BLaER1 treated with 17β-estradiol and CSF1 and Interleukin-3, amounts not matched to agents 10 nM and 100 nM (cell line): ENCODE measurements around the gene CLEC4F.
A peak's percentile ranks its signal among the peaks of the same experiment; 100 is the strongest.

ENCODE experiments used
- H3K27ac ChIP-seq, 11 experiments: shearing (Covaris generic); formaldehyde crosslinking; 2 replicates each; pipeline ENCODE4 v1.8.1; 2022
- H3K27me3 ChIP-seq, 11 experiments: shearing (Covaris generic); formaldehyde crosslinking; 2 replicates each; pipeline ENCODE4 v1.8.1; 2022
- H3K36me3 ChIP-seq, 11 experiments: shearing (Covaris generic); formaldehyde crosslinking; 2 replicates each; pipeline ENCODE4 v1.8.1; 2022
- H3K4me1 ChIP-seq, 10 experiments: shearing (Covaris generic); formaldehyde crosslinking; 2 replicates each; pipeline ENCODE4 v1.8.1; 2022
- H3K4me2 ChIP-seq, 11 experiments: shearing (Covaris generic); formaldehyde crosslinking; 2 replicates each; pipeline ENCODE4 v1.8.1; 2022
- H3K4me3 ChIP-seq, 10 experiments: shearing (Covaris generic); formaldehyde crosslinking; 2 replicates each; pipeline ENCODE4 v1.8.1; 2022
- H3K9ac ChIP-seq, 11 experiments: shearing (Covaris generic); formaldehyde crosslinking; 2 replicates each; pipeline ENCODE4 v1.8.1; 2022
- H3K9me3 ChIP-seq, 11 experiments: shearing (Covaris generic); formaldehyde crosslinking; replicated peaks in 1 of 11; 2 replicates each; pipeline ENCODE4 v1.8.1; 2022
- H4K20me1 ChIP-seq, 11 experiments: shearing (Covaris generic); formaldehyde crosslinking; 2 replicates each; pipeline ENCODE4 v1.8.1; 2022
- Cebpa-rat ChIP-seq, 11 experiments: shearing (Covaris generic); IDR thresholded peaks; 2 replicates each; pipeline ENCODE4 v1.8.1; 2022

The CLEC4F gene

DNA sequence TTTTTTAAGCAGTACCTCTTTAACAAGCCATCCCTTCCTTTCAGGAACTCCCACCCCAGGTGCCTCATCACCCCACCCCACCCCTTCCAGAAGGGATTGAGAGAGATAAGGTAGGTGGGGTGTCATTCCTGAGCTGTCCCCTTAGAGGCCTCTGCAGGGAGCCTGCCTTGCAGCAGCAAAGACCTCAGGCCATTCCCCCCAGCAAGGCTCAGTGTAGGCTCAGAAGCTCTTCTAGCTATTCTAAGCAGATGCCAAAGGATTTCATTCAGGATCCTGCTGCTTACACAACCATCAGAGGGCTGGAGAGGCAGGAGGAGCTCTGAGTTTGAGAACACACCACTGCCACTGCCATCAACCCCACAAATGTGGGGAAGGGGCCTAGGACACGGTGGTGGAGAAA is 24.1 kb downstream of the CLEC4F start:
- Histone ChIP-seq H3K9ac (no peak overlapping the region), H3K36me3 (no peaks in the 10 kb centered on the region), H3K27ac (peak overlapping the region in 1 of 11 experiments; percentile 14; a peak in 1 of 22 replicates), H3K4me1 (peaks cover 0 to 68% (median 33%) of the 10 kb centered on the region in 10 experiments; a peak in 14 of 20 replicates), H4K20me1 (no peaks in the 10 kb centered on the region), H3K4me2 (peak overlapping the region in 3 of 11 experiments; percentile 3 to 81 (median 80); a peak in 3 of 22 replicates), H3K4me3 (no peak overlapping the region), H3K9me3 (peaks cover 13 to 36% (median 22%) of the 10 kb centered on the region in 11 experiments), H3K27me3 (no peaks in the 10 kb centered on the region)
- TF ChIP-seq Cebpa-rat (IDR thresholded peaks at IDR 0.05): no peak

GRCh38 chr2:70795164-70795995 is 25.0 kb downstream of the CLEC4F start:
- Histone ChIP-seq H3K27me3 (peaks cover 0 to 4% (median under 1%) of the 10 kb centered on the region in 11 experiments; a peak in 10 of 22 replicates), H3K9me3 (peaks cover 13 to 28% (median 19%) of the 10 kb centered on the region in 11 experiments), H3K9ac (no peak overlapping the region), H3K27ac (peak overlapping the region in 2 of 11 experiments; percentile 24 to 36; a peak in 3 of 22 replicates), H3K4me2 (peak overlapping the region in 5 of 11 experiments; percentile 4 to 86 (median 80); a peak in 7 of 22 replicates), H3K36me3 (no peaks in the 10 kb centered on the region), H3K4me1 (peaks cover 0 to 70% (median 33%) of the 10 kb centered on the region in 10 experiments; a peak in 14 of 20 replicates), H4K20me1 (no peaks in the 10 kb centered on the region), H3K4me3 (no peak overlapping the region)
- no peak for TF ChIP-seq Cebpa-rat (IDR thresholded peaks at IDR 0.05)

GRCh38 chr2:70793450-70793849 is 26.9 kb downstream of the CLEC4F start:
- TF ChIP-seq Cebpa-rat (IDR thresholded peaks at IDR 0.05): peak in 8 of 11 experiments; percentile 22 to 88 (median 62); a peak in 12 of 22 replicates
- peak overlapping the region in 7 of 11 experiments; percentile 53 to 88 (median 81); a peak in 14 of 22 replicates for H3K27ac ChIP-seq
- H3K27me3 ChIP-seq: peaks cover 0 to 12% (median 7%) of the 10 kb centered on the region in 11 experiments; a peak in 16 of 22 replicates
- H4K20me1 ChIP-seq: no peaks in the 10 kb centered on the region
- H3K4me2 ChIP-seq: peak overlapping the region in 8 of 11 experiments; percentile 2 to 86 (median 76); a peak in 14 of 22 replicates
- peaks cover 0 to 9% (median 0%) of the 10 kb centered on the region in 11 experiments; a peak in 4 of 22 replicates for H3K9me3 ChIP-seq
- H3K4me3 ChIP-seq: no peak overlapping the region; a peak in 1 of 20 replicates
- H3K36me3 ChIP-seq: no peaks in the 10 kb centered on the region
- H3K9ac ChIP-seq: peak overlapping the region in 5 of 11 experiments; percentile 45 to 62 (median 49); a peak in 9 of 22 replicates
- H3K4me1 ChIP-seq: peaks cover 0 to 74% (median 33%) of the 10 kb centered on the region in 10 experiments; a peak in 14 of 20 replicates

- Histone ChIP-seq H3K4me3 (no peak within 1 kb of the TSS), H3K36me3 (no peaks in the 10 kb centered on the region), H4K20me1 (no peaks in the 10 kb centered on the region), H3K27me3 (peaks cover 0 to 12% (median 7%) of the 10 kb centered on the region in 11 experiments; a peak in 16 of 22 replicates), H3K4me2 (peak within 1 kb of the TSS in 7 of 11 experiments; percentile 1 to 86 (median 76); a peak in 9 of 22 replicates), H3K27ac (0 out of 22 replicates have a peak within 1 kb of the TSS, but pooled peaks of 1 of the 11 experiments have one; percentile 83), H3K4me1 (peaks cover 6 to 53% (median 33%) of the 10 kb centered on the region in 10 experiments; a peak in 19 of 20 replicates), H3K9ac (no peak within 1 kb of the TSS), H3K9me3 (no peaks in the 10 kb centered on the region)
- no peak for TF ChIP-seq Cebpa-rat (IDR thresholded peaks at IDR 0.05)
Observed at GRCh38 chr2:70790136-70790828, 30.1 kb downstream of the CLEC4F start, which contains the start of gene FIGLA. TSS of gene FIGLA (minus strand) at chr2:70790643. CDS start at chr2:70790638, 5 bp downstream.

GRCh38 chr2:70789304-70790135 is 30.9 kb downstream of the CLEC4F start:
- peaks cover 6 to 45% (median 29%) of the 10 kb centered on the region in 10 experiments; a peak in 19 of 20 replicates for H3K4me1 ChIP-seq
- H4K20me1 ChIP-seq: no peaks in the 10 kb centered on the region
- H3K27me3 ChIP-seq: peaks cover 0 to 12% (median 7%) of the 10 kb centered on the region in 11 experiments; a peak in 16 of 22 replicates
- H3K4me2 ChIP-seq: peak overlapping the region in 6 of 11 experiments; percentile 14 to 79 (median 22); a peak in 9 of 22 replicates
- H3K9me3 ChIP-seq: no peaks in the 10 kb centered on the region
- no peak overlapping the region for H3K9ac ChIP-seq
- no peak overlapping the region for H3K27ac ChIP-seq
- TF ChIP-seq Cebpa-rat (IDR thresholded peaks at IDR 0.05): no peak
- H3K36me3 ChIP-seq: no peaks in the 10 kb centered on the region
- H3K4me3 ChIP-seq: no peak overlapping the region

DNA sequence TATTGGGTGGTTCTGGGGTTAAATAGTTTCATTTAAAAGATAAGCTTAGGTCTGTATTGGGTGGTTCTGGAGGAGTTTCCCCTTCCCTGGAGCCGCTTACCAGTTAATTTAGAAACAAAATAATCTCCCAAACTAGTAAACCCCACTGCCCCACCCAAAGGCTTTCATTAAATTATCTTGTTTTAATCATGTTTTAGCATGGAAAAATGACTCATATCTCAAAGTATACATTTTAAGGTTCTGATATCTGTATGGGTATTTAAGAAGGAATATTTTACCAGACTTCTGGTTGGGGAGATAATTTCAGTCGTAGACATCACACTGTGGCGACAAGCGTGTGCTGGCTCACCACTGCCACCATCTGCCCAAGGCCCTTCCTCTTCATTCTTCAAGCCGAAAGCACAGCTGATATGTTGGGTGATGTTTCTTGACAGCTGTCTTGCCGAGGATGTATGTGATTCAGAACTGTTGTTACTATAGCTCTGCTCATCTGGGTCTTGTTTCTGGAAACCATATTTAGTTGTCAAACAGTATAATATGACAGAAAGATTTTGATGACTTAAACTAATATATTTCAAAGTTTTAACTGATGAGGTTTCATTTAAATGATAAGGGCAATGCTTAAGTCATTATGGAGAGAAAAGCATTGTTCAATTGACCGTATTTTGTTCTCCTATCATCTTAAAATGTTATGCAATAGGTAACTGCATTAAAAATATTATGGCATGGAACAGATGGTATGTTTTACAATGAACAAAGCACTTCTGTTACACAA is 35.1 kb downstream of the CLEC4F start:
- H3K36me3 ChIP-seq: no peaks in the 10 kb centered on the region
- no peak overlapping the region for H3K9ac ChIP-seq
- H3K9me3 ChIP-seq: no peaks in the 10 kb centered on the region
- TF ChIP-seq Cebpa-rat (IDR thresholded peaks at IDR 0.05): no peak
- peaks cover 0 to 7% (median 6%) of the 10 kb centered on the region in 11 experiments; a peak in 16 of 22 replicates for H3K27me3 ChIP-seq
- no peak overlapping the region for H3K27ac ChIP-seq
- H3K4me3 ChIP-seq: no peak overlapping the region
- no peak overlapping the region for H3K4me2 ChIP-seq
- H3K4me1 ChIP-seq: peaks cover 0 to 13% (median 7%) of the 10 kb centered on the region in 10 experiments; a peak in 14 of 20 replicates
- no peaks in the 10 kb centered on the region for H4K20me1 ChIP-seq

GRCh38 chr2:70784320-70784719 is 36.1 kb downstream of the CLEC4F start:
- H3K9me3 ChIP-seq: no peaks in the 10 kb centered on the region
- H4K20me1 ChIP-seq: no peaks in the 10 kb centered on the region
- no peak overlapping the region for H3K9ac ChIP-seq
- H3K4me1 ChIP-seq: peaks cover 0 to 9% (median 6%) of the 10 kb centered on the region in 10 experiments; a peak in 11 of 20 replicates
- no peaks in the 10 kb centered on the region for H3K27me3 ChIP-seq
- H3K4me2 ChIP-seq: no peak overlapping the region
- no peak overlapping the region for H3K4me3 ChIP-seq
- TF ChIP-seq Cebpa-rat (IDR thresholded peaks at IDR 0.05): no peak
- H3K36me3 ChIP-seq: no peaks in the 10 kb centered on the region
- H3K27ac ChIP-seq: no peak overlapping the region
